Ovary (tissue), 9 donors: ENCODE results near the gene BACH2. TPM values are rescaled to one million over a fixed set of nuclear protein-coding genes. Genes with fewer than 3 reads are reported as not detected.

Experiments
- DNase-seq, 5 donors: peaks; one replicate each; pipeline ENCODE4 v3.0.0-alpha.2; 2019 to 2020
- H3K27ac ChIP-seq, 2 donors: fragments of 200-600 bp; one replicate each; pipeline versions ENCODE4 v1.5.1 to v1.8.0; 2019 to 2022
- H3K27me3 ChIP-seq: fragments of 200-600 bp; one replicate; pipeline ENCODE4 v1.8.0; 2022
- H3K36me3 ChIP-seq: fragments of 200-600 bp; sonication (generic); one replicate; pipeline ENCODE4 v1.5.1; 2019
- H3K4me1 ChIP-seq: one replicate; pipeline ENCODE4 v1.8.1; 2013; ENCODE audit warnings: mild to moderate bottlenecking, moderate library complexity; ENCODE audit not compliant: insufficient read depth
- H3K4me3 ChIP-seq: fragments of 200-600 bp; sonication (generic); one replicate; pipeline ENCODE4 v1.5.1; 2017
- H3K9me3 ChIP-seq, 2 donors: fragments of 200-600 bp in 1 of 2; sonication (generic) in 1 of 2; one replicate each; pipeline versions ENCODE4 v1.5.1 to v1.8.1; 2013 to 2019; ENCODE audit warnings: mild to moderate bottlenecking in 1 of 2, moderate library complexity in 1 of 2
- EP300 ChIP-seq: sonication (generic); formaldehyde crosslinking; IDR thresholded peaks from one replicate; pipeline ENCODE4 v1.6.1; 2017; ENCODE audit warnings: antibody characterized with exemption
- POLR2A ChIP-seq: fragments of 450-650 bp; IDR thresholded peaks from one replicate; pipeline ENCODE4 v1.6.1; 2017; ENCODE audit warnings: antibody characterized with exemption, mild to moderate bottlenecking, moderate library complexity
- WGBS, 3 donors: extraction: QIAGEN DNeasy Blood & Tissue Kit in 1 of 3; methylation state at CpG; one replicate each; pipeline versions ENCODE4 v1.1.5 to v1.1.7; 2013 to 2017; 5-methylcytosine and 5-hydroxymethylcytosine counted together
- intact Hi-C, 4 donors: fragments of 100-400 bp; cut with DNase I; formaldehyde crosslinking; loops; one replicate each; pipeline versions ENCODE4 v1.11.0 to v1.15.1; 2022 to 2023
- polyA plus RNA-seq, 2 donors: library from polyadenylated mRNA; stranded (reverse); fragments of 200-250 nt in 1 of 2; fragments of 350-450 nt in 1 of 2; fragmentation: Illumina TruSeq in 1 of 2; extraction: RNeasy Lipid Tissue Mini Kit (QIAGEN cat#74804) in 1 of 2; gene quantifications; one replicate each; pipeline ENCODE4 v1.2.3, GENCODE V29; 2013 to 2014
- total RNA-seq, 7 donors: library from RNA; depleted of rRNA in 2 of 7; stranded (reverse); fragments of >200 nt in 2 of 7; fragmentation: NEBNext Ultra II Directional in 3 of 7; extraction: Animal tissue kit (Norgen Biotek cat#: 25700) in 3 of 7; gene quantifications; one replicate each; pipeline versions ENCODE4 v1.1.0 to v1.2.4, GENCODE V29; 2016 to 2023
- TF ChIP-seq, protein P1 (sequence below), 3 donors: fragments of 450-650 bp in 2 of 3; fragments of 200-600 bp in 1 of 3; IDR thresholded peaks; one replicate each; pipeline versions ENCODE4 v1.5.1 to v1.8.0; 2016 to 2022; ENCODE audit warnings: antibody characterized with exemption in 3 of 3, mild to moderate bottlenecking in 1 of 3
- donor health status: DM: no; HTN: no; CAD: no; lungs with moderate emphysema.
- donor health status: DM: no; HTN: no; CAD: no.
- donor health status: Bipolar disorder and iron deficiency.
- donor health status: DM: yes; HTN: yes; CAD: no.
- donor health status: DM: no; HTN: no; CAD: no.
- donor health status: DM: yes; HTN: yes; CAD: no.

Gene BACH2
- total and polyA plus RNA-seq, 9 donors: 2.6 to 19.2 (median 10.5) TPM

DNA sequence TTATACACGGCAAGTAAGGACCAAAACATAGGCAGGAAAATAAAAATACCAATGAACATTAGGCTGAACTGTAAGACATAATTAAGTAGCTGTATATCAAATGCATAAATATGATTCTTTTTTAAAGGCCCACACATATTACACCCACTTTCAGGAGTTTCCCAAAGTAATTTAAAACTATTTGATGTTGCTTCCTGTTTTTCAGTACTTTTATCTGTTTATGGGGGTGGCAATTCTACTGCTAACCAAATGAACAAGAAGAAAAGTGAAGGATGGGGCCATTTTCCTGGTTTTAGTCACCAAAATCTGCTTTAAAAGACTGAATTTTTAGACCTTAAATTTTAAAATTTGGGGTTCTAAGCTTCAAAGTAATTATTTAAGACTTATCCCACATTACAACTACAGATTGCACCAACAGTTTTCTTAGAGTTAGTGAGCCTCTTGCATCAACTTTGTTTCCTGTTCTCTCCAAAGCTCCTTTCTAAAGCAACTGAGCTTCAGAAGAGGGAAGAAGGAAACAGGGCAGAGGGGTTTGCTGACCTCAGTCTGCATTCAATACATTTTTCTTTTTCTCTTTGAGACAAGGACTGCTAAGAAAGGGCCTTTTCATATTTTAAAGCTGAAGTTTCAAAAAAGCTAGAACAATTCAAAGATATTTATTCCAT is 191.0 kb downstream of the BACH2 start:
- no peaks in the 10 kb centered on the region for H3K4me1 ChIP-seq
- H3K36me3 ChIP-seq: no peaks in the 10 kb centered on the region
- no peak for TF ChIP-seq EP300
- TF ChIP-seq, protein P1, sequence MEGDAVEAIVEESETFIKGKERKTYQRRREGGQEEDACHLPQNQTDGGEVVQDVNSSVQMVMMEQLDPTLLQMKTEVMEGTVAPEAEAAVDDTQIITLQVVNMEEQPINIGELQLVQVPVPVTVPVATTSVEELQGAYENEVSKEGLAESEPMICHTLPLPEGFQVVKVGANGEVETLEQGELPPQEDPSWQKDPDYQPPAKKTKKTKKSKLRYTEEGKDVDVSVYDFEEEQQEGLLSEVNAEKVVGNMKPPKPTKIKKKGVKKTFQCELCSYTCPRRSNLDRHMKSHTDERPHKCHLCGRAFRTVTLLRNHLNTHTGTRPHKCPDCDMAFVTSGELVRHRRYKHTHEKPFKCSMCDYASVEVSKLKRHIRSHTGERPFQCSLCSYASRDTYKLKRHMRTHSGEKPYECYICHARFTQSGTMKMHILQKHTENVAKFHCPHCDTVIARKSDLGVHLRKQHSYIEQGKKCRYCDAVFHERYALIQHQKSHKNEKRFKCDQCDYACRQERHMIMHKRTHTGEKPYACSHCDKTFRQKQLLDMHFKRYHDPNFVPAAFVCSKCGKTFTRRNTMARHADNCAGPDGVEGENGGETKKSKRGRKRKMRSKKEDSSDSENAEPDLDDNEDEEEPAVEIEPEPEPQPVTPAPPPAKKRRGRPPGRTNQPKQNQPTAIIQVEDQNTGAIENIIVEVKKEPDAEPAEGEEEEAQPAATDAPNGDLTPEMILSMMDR (IDR thresholded peaks at IDR 0.05): no peak
- H3K9me3 ChIP-seq: no peaks in the 10 kb centered on the region
- H3K27me3 ChIP-seq: no peaks in the 10 kb centered on the region
- no peak for DNase-seq
- 22 to 34% (median 27%) methylated on average over 1 of the region's 1 CpG for WGBS, 3 donors
- H3K4me3 ChIP-seq: no peak overlapping the region
- no peak overlapping the region for H3K27ac ChIP-seq
- intact Hi-C loops: no loop called here

DNA sequence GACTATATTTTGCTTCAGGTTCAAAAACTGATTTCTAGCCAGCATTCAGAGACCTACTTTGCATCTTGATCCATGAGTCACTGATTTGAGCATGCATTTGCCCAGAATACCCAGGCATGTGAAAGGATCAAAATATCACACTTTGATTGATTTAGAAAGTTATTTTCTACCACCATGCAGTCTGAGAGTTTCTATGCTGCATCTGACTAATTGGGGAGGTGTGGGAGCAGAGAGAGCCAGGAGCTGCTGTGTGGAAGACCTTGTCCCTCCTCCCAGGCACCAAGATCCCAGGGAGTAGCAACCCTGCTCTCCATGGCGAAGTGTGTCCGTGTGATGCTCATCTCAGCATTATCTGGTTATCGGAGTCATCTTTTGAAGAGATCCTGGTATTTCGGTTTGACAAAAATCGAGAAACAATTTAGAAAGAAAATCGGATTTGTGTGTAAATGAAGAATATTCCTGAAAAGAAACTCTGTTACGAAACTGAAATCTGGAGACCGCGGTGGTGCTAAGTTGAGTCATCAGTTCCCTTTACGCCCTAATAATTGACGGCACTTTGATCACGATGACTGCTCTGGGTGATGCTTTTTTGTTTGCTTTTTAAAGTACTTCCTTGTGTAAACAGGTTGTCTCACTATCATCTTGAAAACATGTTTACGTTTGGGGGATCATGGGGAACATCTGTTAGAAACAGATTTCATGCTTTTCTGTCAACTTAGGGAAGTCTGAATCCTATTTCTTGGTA is 193.4 kb downstream of the BACH2 start:
- TF ChIP-seq POLR2A (no peak), EP300 (no peak)
- TF ChIP-seq, protein P1 (IDR thresholded peaks at IDR 0.05): no peak
- H3K27ac ChIP-seq: no peak overlapping the region
- H3K27me3 ChIP-seq: no peaks in the 10 kb centered on the region
- no peak for DNase-seq
- peaks cover 2% of the 10 kb centered on the region for H3K4me1 ChIP-seq
- intact Hi-C loops: no loop called here
- 87 to 91% (median 88%) methylated on average over 13 of the region's 13 CpGs for WGBS, 3 donors
- no peaks in the 10 kb centered on the region for H3K36me3 ChIP-seq
- H3K9me3 ChIP-seq: no peaks in the 10 kb centered on the region
- no peak overlapping the region for H3K4me3 ChIP-seq

DNA sequence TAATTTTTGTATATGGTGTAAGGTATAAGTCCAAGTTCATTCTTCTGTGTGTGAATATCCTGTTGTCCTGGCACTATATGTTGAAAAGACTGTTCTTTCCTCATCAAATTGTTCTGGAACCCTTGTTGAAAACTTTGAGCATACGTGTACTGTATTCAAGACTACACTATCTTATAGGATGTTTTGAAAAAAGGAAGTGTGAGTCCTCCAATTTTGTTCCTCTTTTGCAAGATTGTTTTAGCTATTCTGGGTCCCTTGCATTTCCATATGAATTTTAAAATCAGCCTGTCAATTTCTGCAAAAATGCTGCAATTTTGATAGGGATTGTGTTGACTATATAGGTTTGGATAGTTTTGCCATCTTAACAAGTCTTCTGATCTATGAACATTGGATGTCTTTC is 195.2 kb downstream of the BACH2 start:
- Histone ChIP-seq H3K27me3 (no peaks in the 10 kb centered on the region), H3K4me1 (peaks cover 2% of the 10 kb centered on the region), H3K4me3 (no peak overlapping the region), H3K27ac (no peak overlapping the region), H3K36me3 (no peaks in the 10 kb centered on the region), H3K9me3 (no peaks in the 10 kb centered on the region)
- intact Hi-C loops: no loop called here
- no peak for DNase-seq
- TF ChIP-seq EP300: no peak
- no peak for TF ChIP-seq POLR2A
- TF ChIP-seq, protein P1 (IDR thresholded peaks at IDR 0.05): no peak
- WGBS, 3 donors: 94 to 98% (median 94%) methylated on average over 1 of the region's 1 CpG

DNA sequence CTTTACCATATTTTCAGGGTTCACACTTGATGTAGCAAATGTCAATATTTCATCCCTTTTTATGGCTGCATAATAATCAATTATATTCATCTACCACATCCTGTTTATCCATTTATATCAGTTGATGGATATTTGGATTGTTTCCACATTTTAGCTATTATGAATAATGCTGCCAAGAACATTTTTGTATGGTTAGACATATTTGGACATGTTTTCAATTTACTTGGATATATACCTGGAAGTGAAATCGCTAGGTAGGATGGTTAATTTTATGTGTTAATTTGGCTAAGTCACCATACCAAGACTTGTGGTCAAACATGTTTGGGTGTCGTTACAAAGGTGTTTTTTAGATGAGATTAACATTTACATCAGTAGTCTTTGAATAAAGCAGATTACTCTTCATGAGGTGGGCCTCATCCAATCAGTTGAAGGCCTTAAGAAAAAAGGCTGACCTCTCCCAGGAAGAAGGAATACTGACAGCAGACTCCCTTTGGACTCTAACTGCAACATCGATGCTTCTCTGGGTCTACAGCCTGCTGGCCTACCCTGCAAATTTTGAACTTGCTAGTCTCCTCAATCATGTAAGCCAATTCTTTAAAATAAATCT is 196.5 kb downstream of the BACH2 start:
- TF ChIP-seq POLR2A (no peak), EP300 (no peak)
- TF ChIP-seq, protein P1 (IDR thresholded peaks at IDR 0.05): no peak
- intact Hi-C loops: no loop called here
- no peaks in the 10 kb centered on the region for H3K36me3 ChIP-seq
- no peaks in the 10 kb centered on the region for H3K27me3 ChIP-seq
- H3K4me1 ChIP-seq: peaks cover 2% of the 10 kb centered on the region
- H3K27ac ChIP-seq: no peak overlapping the region
- 95 to 97% (median 96%) methylated on average over 3 of the region's 3 CpGs for WGBS, 3 donors
- no peak overlapping the region for H3K4me3 ChIP-seq
- DNase-seq: no peak
- H3K9me3 ChIP-seq: no peaks in the 10 kb centered on the region
